Measurements from ENCODE around the gene GIGYF1.
"Not testable (repeated sequence)": the region's sequence is repeated elsewhere in the genome, so short reads cannot be mapped to it uniquely, and the experiment has no call there.

Gene GIGYF1

GRCh38 chr7:100694098-100694745 lies at the start of gene GIGYF1:
Gene GIGYF1 (minus strand): TSS chr7:100694250. CDS start chr7:100688238, 6,012 bp downstream.
- DNase-seq (ENCODE audit: low read depth in 2 of 2), result peak in 1 of 2 donors; percentile 57

DNA sequence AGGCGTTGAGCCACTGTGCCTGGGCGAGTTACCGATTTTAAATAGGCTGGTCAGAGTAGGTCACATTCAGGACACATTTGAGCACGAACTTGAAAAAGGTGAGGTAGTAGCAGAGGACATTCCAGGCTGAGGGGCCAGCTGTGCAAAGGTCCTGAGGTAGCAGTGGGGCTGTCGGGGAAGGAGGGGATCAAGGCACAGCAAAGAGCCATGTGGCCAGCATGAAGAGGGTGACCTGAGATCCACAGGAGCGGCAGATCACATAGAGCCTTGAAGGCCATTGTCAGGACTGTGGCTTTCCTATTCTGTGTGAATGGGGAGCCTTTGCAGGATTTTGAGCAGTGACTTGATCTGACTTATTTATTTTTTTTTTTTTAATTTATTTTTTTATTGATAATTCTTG lies 45.9 kb upstream of the GIGYF1 start:
- no peak for DNase-seq (ENCODE audit: low read depth in 2 of 2)

- DNase-seq (ENCODE audit: low read depth in 2 of 2), result no peak
Measured at GRCh38 chr7:100736671-100737070, 42.6 kb upstream of the GIGYF1 start.

DNA sequence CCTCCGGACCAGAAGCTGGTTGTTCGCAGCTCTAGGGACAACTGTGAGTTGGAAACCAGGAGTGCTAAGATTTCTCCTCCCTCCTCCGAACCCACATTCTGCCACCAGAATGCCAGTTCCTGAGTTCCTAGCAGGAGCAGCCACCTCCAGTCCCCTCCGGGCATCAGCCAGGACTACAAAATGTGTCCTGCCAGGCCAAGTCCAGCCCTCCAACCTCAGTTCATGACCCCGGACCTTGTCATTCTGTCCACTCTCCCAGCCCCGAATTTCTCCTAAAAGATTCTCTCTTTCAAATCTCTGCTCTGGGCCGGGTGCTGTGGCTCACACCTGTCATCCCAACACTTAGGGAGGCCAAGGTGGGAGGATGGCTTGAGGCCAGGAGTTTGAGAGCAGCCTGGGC lies 41.7 kb upstream of the GIGYF1 start:
- no peak for DNase-seq (ENCODE audit: low read depth in 2 of 2)

GRCh38 chr7:100731937-100732636 lies 38.0 kb upstream of the GIGYF1 start:
- no peak for DNase-seq (ENCODE audit: low read depth in 2 of 2)

GRCh38 chr7:100730136-100730800 lies 36.2 kb upstream of the GIGYF1 start:
- no peak for DNase-seq (ENCODE audit: low read depth in 2 of 2)

- DNase-seq (ENCODE audit: low read depth in 2 of 2), result no peak
Measured at GRCh38 chr7:100728196-100728595, 34.1 kb upstream of the GIGYF1 start.

DNA sequence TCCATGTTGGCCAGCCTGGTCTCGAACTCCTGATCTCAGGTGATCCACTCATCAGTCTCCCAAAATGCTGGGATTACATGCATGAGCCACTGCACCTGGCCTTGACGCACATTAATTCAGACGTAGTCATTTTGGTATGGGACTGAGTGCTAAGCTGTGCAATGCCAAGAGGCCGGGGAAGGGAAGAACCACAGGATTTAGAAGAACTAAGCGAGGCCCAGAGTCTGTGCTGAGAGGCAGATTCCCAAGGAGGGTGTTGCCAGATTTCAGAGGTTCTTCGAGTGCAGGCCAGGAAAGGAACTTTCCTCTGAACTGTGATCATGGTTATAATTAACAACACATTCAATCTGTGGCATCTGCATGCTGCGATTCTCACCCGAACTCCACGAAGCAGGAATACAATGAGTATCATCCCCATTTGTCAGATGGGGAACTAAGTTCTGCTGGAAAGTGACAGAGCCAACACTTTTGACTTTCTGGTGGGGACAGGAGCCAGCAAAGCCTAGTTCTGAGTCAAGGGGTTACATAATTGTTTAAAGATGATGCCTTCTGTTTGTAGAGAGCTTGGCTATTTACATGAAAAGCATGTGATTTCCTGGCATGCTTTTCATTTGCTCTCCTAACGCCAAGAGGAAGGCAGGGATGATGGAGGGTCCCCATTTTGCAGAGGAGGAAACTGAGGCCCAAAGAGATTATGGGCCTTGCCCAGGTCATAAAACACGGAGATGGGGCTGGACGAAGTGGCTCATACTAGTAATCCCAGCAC lies 33.1 kb upstream of the GIGYF1 start:
- DNase-seq (ENCODE audit: low read depth in 2 of 2), result no peak

- DNase-seq (ENCODE audit: low read depth in 2 of 2), result not testable (repeated sequence)
Measured at GRCh38 chr7:100724364-100724763, 30.3 kb upstream of the GIGYF1 start.

- DNase-seq (ENCODE audit: low read depth in 2 of 2), result no peak
Measured at GRCh38 chr7:100723732-100724275, 29.8 kb upstream of the GIGYF1 start.

DNA sequence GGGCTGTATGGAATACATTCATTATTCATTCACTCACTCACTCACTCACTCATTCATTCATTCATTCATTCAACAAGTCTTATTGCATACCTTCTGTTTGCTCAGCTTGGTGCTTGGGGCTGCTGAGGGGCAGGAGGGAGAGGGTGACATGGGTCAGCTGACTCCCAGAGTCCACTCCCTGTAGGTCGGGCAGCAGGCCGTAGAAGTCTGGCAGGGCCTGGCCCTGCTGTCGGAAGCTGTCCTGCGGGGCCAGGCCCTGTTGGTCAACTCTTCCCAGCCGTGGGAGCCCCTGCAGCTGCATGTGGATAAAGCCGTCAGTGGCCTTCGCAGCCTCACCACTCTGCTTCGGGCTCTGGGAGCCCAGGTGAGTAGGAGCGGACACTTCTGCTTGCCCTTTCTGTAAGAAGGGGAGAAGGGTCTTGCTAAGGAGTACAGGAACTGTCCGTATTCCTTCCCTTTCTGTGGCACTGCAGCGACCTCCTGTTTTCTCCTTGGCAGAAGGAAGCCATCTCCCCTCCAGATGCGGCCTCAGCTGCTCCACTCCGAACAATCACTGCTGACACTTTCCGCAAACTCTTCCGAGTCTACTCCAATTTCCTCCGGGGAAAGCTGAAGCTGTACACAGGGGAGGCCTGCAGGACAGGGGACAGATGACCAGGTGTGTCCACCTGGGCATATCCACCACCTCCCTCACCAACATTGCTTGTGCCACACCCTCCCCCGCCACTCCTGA lies 28.6 kb upstream of the GIGYF1 start:
- DNase-seq (ENCODE audit: low read depth in 2 of 2), result no peak

DNA sequence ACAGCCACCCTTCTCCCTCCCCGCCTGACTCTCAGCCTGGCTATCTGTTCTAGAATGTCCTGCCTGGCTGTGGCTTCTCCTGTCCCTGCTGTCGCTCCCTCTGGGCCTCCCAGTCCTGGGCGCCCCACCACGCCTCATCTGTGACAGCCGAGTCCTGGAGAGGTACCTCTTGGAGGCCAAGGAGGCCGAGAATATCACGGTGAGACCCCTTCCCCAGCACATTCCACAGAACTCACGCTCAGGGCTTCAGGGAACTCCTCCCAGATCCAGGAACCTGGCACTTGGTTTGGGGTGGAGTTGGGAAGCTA lies 27.4 kb upstream of the GIGYF1 start:
- DNase-seq (ENCODE audit: low read depth in 2 of 2), result no peak

GRCh38 chr7:100720671-100721504 lies 26.8 kb upstream of the GIGYF1 start:
- no peak for DNase-seq (ENCODE audit: low read depth in 2 of 2)

DNA sequence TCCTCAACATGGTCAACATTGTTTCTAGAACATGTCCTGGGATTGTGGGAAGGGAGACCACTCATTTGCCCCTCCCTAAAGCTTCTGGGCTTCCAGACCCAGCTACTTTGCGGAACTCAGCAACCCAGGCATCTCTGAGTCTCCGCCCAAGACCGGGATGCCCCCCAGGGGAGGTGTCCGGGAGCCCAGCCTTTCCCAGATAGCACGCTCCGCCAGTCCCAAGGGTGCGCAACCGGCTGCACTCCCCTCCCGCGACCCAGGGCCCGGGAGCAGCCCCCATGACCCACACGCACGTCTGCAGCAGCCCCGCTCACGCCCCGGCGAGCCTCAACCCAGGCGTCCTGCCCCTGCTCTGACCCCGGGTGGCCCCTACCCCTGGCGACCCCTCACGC lies 26.2 kb upstream of the GIGYF1 start, which contains the start of gene EPO:
EPO (plus strand) TSS at position 190 of the 392 bp plus-strand sequence. CDS start 513 bp downstream, outside the sequence.
- DNase-seq (ENCODE audit: low read depth in 2 of 2), result no peak

GRCh38 chr7:100719523-100720278 lies 25.7 kb upstream of the GIGYF1 start:
- no peak for DNase-seq (ENCODE audit: low read depth in 2 of 2)

- DNase-seq (ENCODE audit: low read depth in 2 of 2), result not testable (repeated sequence)
Measured at GRCh38 chr7:100717073-100717472, 23.0 kb upstream of the GIGYF1 start.

DNA sequence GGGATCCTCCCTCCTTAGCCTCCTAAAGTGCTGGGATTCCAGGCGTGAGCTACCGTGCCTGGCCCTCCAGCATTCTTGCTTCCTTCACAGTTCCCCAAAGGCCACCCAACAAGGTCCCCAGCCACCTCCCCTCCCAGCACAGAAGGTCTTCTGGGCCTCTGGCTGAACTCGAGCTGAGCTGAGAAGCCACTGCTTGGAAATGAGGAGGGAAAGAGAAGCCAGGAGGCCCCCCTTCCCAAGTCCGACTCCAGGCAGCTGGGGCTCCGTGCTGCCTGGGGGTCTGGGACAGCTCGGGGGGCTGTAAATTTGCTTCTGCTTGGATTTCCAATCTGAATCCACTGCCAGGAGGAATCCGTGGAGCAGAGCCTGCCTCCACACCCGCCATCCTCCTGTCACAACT lies 20.7 kb upstream of the GIGYF1 start:
- no peak for DNase-seq (ENCODE audit: low read depth in 2 of 2)

GRCh38 chr7:100711369-100711768 lies 17.3 kb upstream of the GIGYF1 start:
- DNase-seq (ENCODE audit: low read depth in 2 of 2), result no peak

DNA sequence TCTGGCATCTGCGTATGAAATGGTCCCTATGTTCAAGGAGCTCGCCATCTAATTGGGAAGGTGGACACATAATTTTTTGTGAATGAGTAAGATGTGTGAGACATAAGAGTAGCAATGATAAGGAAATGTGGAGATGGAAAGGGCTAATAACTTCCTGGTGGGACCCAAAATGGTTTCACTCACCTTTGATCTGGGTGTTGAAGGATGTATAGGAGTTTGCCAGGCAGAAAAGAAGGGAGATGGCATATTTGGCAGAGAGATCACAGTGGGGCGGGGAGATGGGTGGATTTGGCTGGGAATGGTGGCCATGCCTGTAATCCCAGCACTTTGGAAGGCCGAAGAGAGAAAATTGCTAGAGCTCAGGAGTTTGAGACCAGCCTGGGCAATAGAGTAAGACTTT lies 16.4 kb upstream of the GIGYF1 start:
- DNase-seq (ENCODE audit: low read depth in 2 of 2), result no peak

- no peak for DNase-seq (ENCODE audit: low read depth in 2 of 2)
Measured at GRCh38 chr7:100708395-100708794, 14.3 kb upstream of the GIGYF1 start.
